Tibial nerve (tissue), 4 donors: ENCODE results near the gene IFNK.

Experiments
- EP300 ChIP-seq, 2 donors: sonication (generic); formaldehyde crosslinking; IDR thresholded peaks; one replicate each; pipeline ENCODE4 v1.6.1; 2017; ENCODE audit warnings: antibody characterized with exemption in 2 of 2, mild to moderate bottlenecking in 1 of 2
- TF ChIP-seq, protein P1 (sequence below), 5 experiments: fragments of 200-600 bp in 3 of 5; fragments of 450-650 bp in 2 of 5; sonication (generic) in 3 of 5; IDR thresholded peaks; one replicate each; pipeline ENCODE4 v1.5.1; 2016 to 2019; ENCODE audit warnings: antibody characterized with exemption in 5 of 5, mild to moderate bottlenecking in 3 of 5, moderate library complexity in 2 of 5

DNA sequence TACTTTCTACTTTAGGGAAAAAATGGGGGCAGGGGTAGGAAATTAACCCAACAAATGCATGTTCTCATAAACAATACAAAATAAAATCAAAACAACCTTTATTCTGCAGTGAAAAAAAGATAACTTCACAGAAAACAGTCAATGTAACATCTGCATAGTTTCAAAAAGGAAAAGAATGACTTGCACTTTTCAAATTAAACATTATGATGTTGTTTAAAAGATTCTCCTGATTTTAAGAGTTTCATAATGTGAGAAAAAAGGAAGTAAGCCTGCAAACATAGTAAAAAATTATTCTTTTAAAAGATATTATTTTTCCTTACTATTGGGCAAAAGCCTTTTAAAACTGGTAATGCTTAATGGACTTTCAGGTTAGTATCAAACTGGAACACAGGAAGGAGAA lies 41.6 kb downstream of the IFNK start:
- TF ChIP-seq EP300 (IDR thresholded peaks at IDR 0.05): no peak
- TF ChIP-seq, protein P1, sequence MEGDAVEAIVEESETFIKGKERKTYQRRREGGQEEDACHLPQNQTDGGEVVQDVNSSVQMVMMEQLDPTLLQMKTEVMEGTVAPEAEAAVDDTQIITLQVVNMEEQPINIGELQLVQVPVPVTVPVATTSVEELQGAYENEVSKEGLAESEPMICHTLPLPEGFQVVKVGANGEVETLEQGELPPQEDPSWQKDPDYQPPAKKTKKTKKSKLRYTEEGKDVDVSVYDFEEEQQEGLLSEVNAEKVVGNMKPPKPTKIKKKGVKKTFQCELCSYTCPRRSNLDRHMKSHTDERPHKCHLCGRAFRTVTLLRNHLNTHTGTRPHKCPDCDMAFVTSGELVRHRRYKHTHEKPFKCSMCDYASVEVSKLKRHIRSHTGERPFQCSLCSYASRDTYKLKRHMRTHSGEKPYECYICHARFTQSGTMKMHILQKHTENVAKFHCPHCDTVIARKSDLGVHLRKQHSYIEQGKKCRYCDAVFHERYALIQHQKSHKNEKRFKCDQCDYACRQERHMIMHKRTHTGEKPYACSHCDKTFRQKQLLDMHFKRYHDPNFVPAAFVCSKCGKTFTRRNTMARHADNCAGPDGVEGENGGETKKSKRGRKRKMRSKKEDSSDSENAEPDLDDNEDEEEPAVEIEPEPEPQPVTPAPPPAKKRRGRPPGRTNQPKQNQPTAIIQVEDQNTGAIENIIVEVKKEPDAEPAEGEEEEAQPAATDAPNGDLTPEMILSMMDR (IDR thresholded peaks at IDR 0.05): no peak
